ENCODE results near the gene PPP5C.

DNA sequence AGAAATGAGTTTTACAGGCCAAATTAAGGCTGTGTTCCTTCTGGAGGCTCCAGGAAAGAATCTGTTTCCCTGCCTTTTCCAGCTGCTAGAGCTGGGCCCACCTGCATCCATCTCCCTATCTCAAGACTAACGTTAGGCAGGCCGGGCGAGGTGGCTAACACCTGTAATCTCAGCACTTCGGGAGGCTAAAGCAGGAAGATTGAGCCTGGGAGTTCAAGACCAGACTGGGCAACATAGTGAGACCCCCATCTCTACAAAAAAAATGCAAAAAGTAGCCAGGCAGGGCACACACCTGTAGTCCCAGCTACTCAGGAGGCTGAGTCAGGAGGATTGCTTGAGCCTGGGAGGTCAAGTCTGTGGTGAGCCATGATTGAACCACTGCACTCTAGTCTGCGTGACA is 35.4 kb upstream of the PPP5C start:
- TF ChIP-seq, protein P1, sequence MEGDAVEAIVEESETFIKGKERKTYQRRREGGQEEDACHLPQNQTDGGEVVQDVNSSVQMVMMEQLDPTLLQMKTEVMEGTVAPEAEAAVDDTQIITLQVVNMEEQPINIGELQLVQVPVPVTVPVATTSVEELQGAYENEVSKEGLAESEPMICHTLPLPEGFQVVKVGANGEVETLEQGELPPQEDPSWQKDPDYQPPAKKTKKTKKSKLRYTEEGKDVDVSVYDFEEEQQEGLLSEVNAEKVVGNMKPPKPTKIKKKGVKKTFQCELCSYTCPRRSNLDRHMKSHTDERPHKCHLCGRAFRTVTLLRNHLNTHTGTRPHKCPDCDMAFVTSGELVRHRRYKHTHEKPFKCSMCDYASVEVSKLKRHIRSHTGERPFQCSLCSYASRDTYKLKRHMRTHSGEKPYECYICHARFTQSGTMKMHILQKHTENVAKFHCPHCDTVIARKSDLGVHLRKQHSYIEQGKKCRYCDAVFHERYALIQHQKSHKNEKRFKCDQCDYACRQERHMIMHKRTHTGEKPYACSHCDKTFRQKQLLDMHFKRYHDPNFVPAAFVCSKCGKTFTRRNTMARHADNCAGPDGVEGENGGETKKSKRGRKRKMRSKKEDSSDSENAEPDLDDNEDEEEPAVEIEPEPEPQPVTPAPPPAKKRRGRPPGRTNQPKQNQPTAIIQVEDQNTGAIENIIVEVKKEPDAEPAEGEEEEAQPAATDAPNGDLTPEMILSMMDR (IDR thresholded peaks at IDR 0.05), result no peak
- TF ChIP-seq POLR2A (IDR thresholded peaks at IDR 0.05), result no peak
